ENCODE results near the gene ARRB1. TPM values are rescaled to one million over a fixed set of nuclear protein-coding genes. Genes with fewer than 3 reads are reported as not detected.

The ARRB1 gene
- total and polyA plus RNA-seq, 2 of the 13 experiments (the other 11 are each of a cell fraction or from before 2014, with no cell fraction given), result 22.5 to 35.7 TPM

DNA sequence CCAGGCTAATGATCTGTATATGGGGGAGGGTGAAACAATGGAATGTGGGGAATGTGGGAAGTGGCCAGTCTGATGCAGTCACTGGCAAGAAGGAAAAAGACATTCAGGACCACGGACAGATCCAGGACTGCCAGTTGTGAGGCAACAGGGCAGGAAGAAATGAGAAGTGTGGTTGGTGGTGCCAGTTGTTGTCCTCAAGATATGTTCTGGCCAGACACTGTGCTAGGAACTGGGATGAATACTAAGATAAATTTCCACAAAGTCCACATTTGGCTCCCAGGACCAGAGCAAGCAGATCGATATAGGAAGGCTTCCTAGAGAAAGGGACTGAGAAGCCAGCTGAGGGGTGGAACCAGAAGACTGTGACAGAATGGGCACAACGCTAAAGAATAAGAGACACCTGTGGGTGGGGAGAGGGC lies 117.7 kb downstream of the ARRB1 start (continued):
- TF ChIP-seq SP5 (CRISPR knock-in tag; IDR thresholded peaks at IDR 0.05; ENCODE audit: borderline replicate concordance, low read depth) (no peak), ZNF850 (CRISPR knock-in tag; conservative IDR thresholded peaks at IDR 0.05) (no peak), ZNF703 (CRISPR knock-in tag; IDR thresholded peaks at IDR 0.05; ENCODE audit: borderline replicate concordance) (no peak), IKZF1 (IDR thresholded peaks at IDR 0.05) (no peak), ZSCAN21 (CRISPR knock-in tag; IDR thresholded peaks at IDR 0.05; ENCODE audit: borderline replicate concordance) (0 out of 2 replicates have a peak, but pooled peaks have one; percentile 33), CEBPB (IDR thresholded peaks at IDR 0.05; ENCODE audit: borderline replicate concordance, low read depth, low read length) (peak; percentile 80), AHR (CRISPR knock-in tag; IDR thresholded peaks at IDR 0.05) (no peak), ZFP37 (CRISPR knock-in tag; IDR thresholded peaks at IDR 0.05; ENCODE audit: borderline replicate concordance) (peak; percentile 92), HOXA3 (CRISPR knock-in tag; IDR thresholded peaks at IDR 0.05) (0 out of 2 replicates have a peak, but pooled peaks have one; percentile 36), MYPOP (CRISPR knock-in tag; IDR thresholded peaks at IDR 0.05) (no peak), ZFAT (CRISPR knock-in tag; conservative IDR thresholded peaks at IDR 0.05) (no peak), FOXO1 (CRISPR knock-in tag; IDR thresholded peaks at IDR 0.05) (peak; percentile 35; the same call in 1 of the 2 replicates), MEIS2 (CRISPR knock-in tag; IDR thresholded peaks at IDR 0.05) (0 out of 2 replicates have a peak, but pooled peaks have one; percentile 38), KLF6 (CRISPR knock-in tag; IDR thresholded peaks at IDR 0.05) (peak; percentile 78; the same call in 1 of the 2 replicates), ATF2 (CRISPR knock-in tag; IDR thresholded peaks at IDR 0.05) (peak; percentile 70; the same call in 1 of the 2 replicates), ZNF451 (CRISPR knock-in tag; IDR thresholded peaks at IDR 0.05) (0 out of 2 replicates have a peak, but pooled peaks have one; percentile 33), HES4 (CRISPR knock-in tag; IDR thresholded peaks at IDR 0.05; ENCODE audit: borderline replicate concordance) (0 out of 2 replicates have a peak, but pooled peaks have one; percentile 21), SRY (CRISPR knock-in tag; IDR thresholded peaks at IDR 0.05) (no peak), GATA4 (IDR thresholded peaks at IDR 0.05; ENCODE audit: borderline replicate concordance, low read depth) (no peak), ISL2 (CRISPR knock-in tag; IDR thresholded peaks at IDR 0.05) (no peak), TEAD3 (CRISPR knock-in tag; optimal IDR thresholded peaks at IDR 0.05; ENCODE audit: borderline replicate concordance) (peak; percentile 90), PREB (CRISPR knock-in tag; IDR thresholded peaks at IDR 0.05) (no peak)
- TF ChIP-seq, protein P1, sequence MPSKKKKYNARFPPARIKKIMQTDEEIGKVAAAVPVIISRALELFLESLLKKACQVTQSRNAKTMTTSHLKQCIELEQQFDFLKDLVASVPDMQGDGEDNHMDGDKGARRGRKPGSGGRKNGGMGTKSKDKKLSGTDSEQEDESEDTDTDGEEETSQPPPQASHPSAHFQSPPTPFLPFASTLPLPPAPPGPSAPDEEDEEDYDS (CRISPR knock-in tag; IDR thresholded peaks at IDR 0.05), result 0 out of 2 replicates have a peak, but pooled peaks have one; percentile 27
- TF ChIP-seq, protein P2, sequence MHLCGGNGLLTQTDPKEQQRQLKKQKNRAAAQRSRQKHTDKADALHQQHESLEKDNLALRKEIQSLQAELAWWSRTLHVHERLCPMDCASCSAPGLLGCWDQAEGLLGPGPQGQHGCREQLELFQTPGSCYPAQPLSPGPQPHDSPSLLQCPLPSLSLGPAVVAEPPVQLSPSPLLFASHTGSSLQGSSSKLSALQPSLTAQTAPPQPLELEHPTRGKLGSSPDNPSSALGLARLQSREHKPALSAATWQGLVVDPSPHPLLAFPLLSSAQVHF (CRISPR knock-in tag; IDR thresholded peaks at IDR 0.05), result no peak
- TF ChIP-seq, protein P3, sequence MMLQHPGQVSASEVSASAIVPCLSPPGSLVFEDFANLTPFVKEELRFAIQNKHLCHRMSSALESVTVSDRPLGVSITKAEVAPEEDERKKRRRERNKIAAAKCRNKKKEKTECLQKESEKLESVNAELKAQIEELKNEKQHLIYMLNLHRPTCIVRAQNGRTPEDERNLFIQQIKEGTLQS (CRISPR knock-in tag; IDR thresholded peaks at IDR 0.05), result peak; percentile 40; the same call in 1 of the 2 replicates
- TF ChIP-seq, protein P4, sequence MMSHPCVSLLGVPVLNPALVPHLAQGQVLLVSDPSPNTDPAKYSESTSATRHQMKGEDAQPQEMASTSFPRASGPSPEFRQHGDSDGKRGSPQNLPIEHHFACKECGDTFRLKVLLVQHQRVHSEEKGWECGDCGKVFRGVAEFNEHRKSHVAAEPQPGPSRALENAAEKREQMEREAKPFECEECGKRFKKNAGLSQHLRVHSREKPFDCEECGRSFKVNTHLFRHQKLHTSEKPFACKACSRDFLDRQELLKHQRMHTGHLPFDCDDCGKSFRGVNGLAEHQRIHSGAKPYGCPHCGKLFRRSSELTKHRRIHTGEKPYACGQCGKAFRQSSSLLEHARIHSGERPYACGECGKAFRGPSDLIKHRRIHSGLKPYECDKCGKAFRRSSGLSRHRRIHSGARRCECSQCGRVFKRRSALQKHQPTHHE (CRISPR knock-in tag; IDR thresholded peaks at IDR 0.05; ENCODE audit: borderline replicate concordance), result no peak
